Neuronal stem cell (in vitro differentiated cells): ENCODE measurements around the gene ETFB.
A peak's percentile ranks its signal among the peaks of the same experiment; 100 is the strongest.

Experiments used
- DNase-seq: peaks from one replicate; pipeline ENCODE4 v3.0.0-alpha.2; 2013; ENCODE audit warnings: low spot score
- H2AFZ ChIP-seq: one replicate; pipeline ENCODE4 v1.6.1; 2013; ENCODE audit warnings: mild to moderate bottlenecking, low read length, inconsistent platforms
- H2AK5ac ChIP-seq: 2 replicates; pipeline ENCODE4 v1.6.1; 2013; ENCODE audit warnings: low read depth, mild to moderate bottlenecking, inconsistent platforms, low read length, moderate library complexity, mixed read lengths
- H2BK120ac ChIP-seq: 2 replicates; pipeline ENCODE4 v1.6.1; 2013; ENCODE audit warnings: low read depth, mild to moderate bottlenecking, inconsistent platforms, low read length, moderate library complexity, mixed read lengths
- H2BK12ac ChIP-seq: one replicate; pipeline ENCODE4 v1.6.1; 2013; ENCODE audit warnings: low read length, inconsistent platforms
- H2BK15ac ChIP-seq: 2 replicates; pipeline ENCODE4 v1.6.1; 2013; ENCODE audit warnings: mild to moderate bottlenecking, low read length, inconsistent platforms, mixed read lengths
- H2BK5ac ChIP-seq: one replicate; pipeline ENCODE4 v1.6.1; 2013; ENCODE audit warnings: inconsistent platforms, mild to moderate bottlenecking, low read length, moderate library complexity
- H3K14ac ChIP-seq: one replicate; pipeline ENCODE4 v1.6.1; 2013; ENCODE audit warnings: low read length, inconsistent platforms
- H3K18ac ChIP-seq: 2 replicates; pipeline ENCODE4 v1.6.1; 2013; ENCODE audit warnings: low read length, inconsistent platforms
- H3K23ac ChIP-seq: 2 replicates; pipeline ENCODE4 v1.6.1; 2013; ENCODE audit warnings: low read depth, mild to moderate bottlenecking, mixed read lengths, low read length, inconsistent platforms; ENCODE audit not compliant: poor library complexity
- H3K27ac ChIP-seq: replicated peaks from 3 replicates; pipeline ENCODE4 v1.5.1; 2013; ENCODE audit warnings: low read length, inconsistent platforms
- H3K27me3 ChIP-seq, 3 experiments: 2 replicates each; pipeline ENCODE4 v1.6.1; 2013; ENCODE audit warnings: low read length in 3 of 3, mild to moderate bottlenecking in 2 of 3, inconsistent platforms in 1 of 3, low read depth in 1 of 3, mixed read lengths in 1 of 3, moderate library complexity in 1 of 3; ENCODE audit not compliant: control insufficient read depth in 3 of 3, insufficient read depth in 3 of 3
- H3K36me3 ChIP-seq, 2 donors: replicated peaks in 1 of 2; 2 replicates each; pipeline ENCODE4 v1.6.1; 2013; ENCODE audit warnings: low read length in 2 of 2; ENCODE audit not compliant: control insufficient read depth in 2 of 2, insufficient read depth in 2 of 2
- H3K4ac ChIP-seq: 2 replicates; pipeline ENCODE4 v1.6.1; 2013; ENCODE audit warnings: inconsistent platforms, mild to moderate bottlenecking, low read length, moderate library complexity
- H3K4me1 ChIP-seq, 2 donors: 1 replicate in 1 of 2; 2 replicates in 1 of 2; pipeline ENCODE4 v1.6.1; 2013; ENCODE audit warnings: low read length in 2 of 2, low read depth in 1 of 2; ENCODE audit not compliant: control insufficient read depth in 2 of 2, insufficient read depth in 1 of 2
- H3K4me2 ChIP-seq: one replicate; pipeline ENCODE4 v1.6.1; 2013; ENCODE audit warnings: mild to moderate bottlenecking, low read length, inconsistent platforms; ENCODE audit not compliant: insufficient read depth, poor library complexity, severe bottlenecking
- H3K4me3 ChIP-seq, 2 donors: 2 replicates each; pipeline ENCODE4 v1.5.1; 2013; ENCODE audit warnings: low read length in 2 of 2, mild to moderate bottlenecking in 2 of 2, inconsistent platforms in 1 of 2, moderate library complexity in 1 of 2
- H3K79me1 ChIP-seq: one replicate; pipeline ENCODE4 v1.6.1; 2013; ENCODE audit warnings: low read depth, mild to moderate bottlenecking, inconsistent platforms, low read length, moderate library complexity
- H3K9ac ChIP-seq: one replicate; pipeline ENCODE4 v1.6.1; 2013; ENCODE audit warnings: mild to moderate bottlenecking, low read depth, low read length, inconsistent platforms; ENCODE audit not compliant: poor library complexity
- H3K9me3 ChIP-seq, 2 donors: replicated peaks in 1 of 2; 2 replicates each; pipeline versions ENCODE3 to v1.6.1; 2013; ENCODE audit warnings: low read length in 2 of 2, mild to moderate bottlenecking in 2 of 2, inconsistent platforms in 1 of 2, low read depth in 1 of 2, mixed read lengths in 1 of 2, moderate library complexity in 1 of 2; ENCODE audit not compliant: control insufficient read depth in 2 of 2, insufficient read depth in 1 of 2
- H4K8ac ChIP-seq: one replicate; pipeline ENCODE4 v1.6.1; 2013; ENCODE audit warnings: low read depth, mild to moderate bottlenecking, inconsistent platforms, low read length, moderate library complexity
- H4K91ac ChIP-seq: one replicate; pipeline ENCODE4 v1.6.1; 2013; ENCODE audit warnings: low read length, low read depth, mild to moderate bottlenecking, inconsistent platforms; ENCODE audit not compliant: poor library complexity
- WGBS, 2 donors: extraction: QIAGEN DNeasy Blood & Tissue Kit; methylation state at CpG; one replicate each; pipeline ENCODE4 v1.1.7; 2013; ENCODE audit warnings: missing lambda C conversion rate in 2 of 2, mixed read lengths in 1 of 2; ENCODE audit not compliant: insufficient read length in 2 of 2, insufficient replicate concordance in 1 of 2; ENCODE audit errors: extremely low coverage in 2 of 2; 5-methylcytosine and 5-hydroxymethylcytosine counted together

ETFB gene

DNA sequence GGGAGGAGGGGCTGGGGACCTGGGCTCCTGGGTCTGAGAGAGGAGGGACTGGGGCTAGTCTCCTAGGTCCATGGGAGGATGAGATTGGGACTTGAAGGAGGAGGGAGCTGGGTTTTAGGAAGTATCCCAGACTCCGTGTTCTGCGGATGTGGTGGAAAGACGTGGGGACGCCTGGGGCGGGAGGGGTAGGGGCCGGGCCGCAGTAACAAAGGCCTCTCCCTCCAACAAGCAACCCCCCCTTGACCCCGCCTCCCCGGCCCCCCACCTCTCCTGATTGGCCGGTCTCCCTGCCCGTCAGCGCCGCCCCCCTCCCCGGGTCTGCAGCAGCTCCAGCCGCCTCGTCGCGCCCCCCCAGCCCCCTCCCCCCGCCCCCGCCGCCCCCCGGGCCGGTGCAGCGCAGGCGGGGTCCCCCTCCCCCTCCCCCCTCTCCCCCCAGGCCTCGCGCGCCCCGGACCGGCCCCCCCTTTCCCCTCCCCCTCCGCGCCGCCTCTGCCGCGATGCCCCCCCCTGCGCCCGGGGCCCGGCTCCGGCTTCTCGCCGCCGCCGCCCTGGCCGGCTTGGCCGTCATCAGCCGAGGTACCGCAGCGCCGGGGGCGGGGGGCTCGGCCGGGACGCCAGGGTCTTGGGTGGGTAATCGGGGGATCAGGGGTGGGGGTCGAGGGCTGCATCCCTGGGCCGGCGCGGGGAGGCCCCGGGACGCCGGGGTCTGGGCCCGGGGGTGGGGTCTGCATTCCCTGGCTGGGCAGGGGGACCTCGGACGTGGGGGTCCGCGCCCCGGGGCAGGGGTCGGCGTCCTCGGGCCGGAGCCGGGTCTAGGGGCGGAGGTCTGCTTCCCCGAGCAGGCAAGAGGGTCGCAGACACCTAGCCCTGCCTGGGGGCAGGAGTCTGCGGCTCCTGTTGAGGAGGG lies 54.6 kb downstream of the ETFB start, which contains the start of gene IGLON5:
Gene IGLON5 (plus strand): TSS at position 294 of the 907 bp plus-strand sequence. CDS start 204 bp downstream, at position 498.
- Histone ChIP-seq H2BK120ac (no peak within 1 kb of the TSS), H3K4me1 (peaks cover 0 to 6% of the 10 kb centered on the region in 2 donors), H3K27ac (no peak within 1 kb of the TSS), H2AK5ac (no peak within 1 kb of the TSS), H4K91ac (no peak within 1 kb of the TSS), H3K23ac (no peak within 1 kb of the TSS), H3K27me3 (peaks cover 0 to 16% (median 0%) of the 10 kb centered on the region in 3 experiments), H3K36me3 (no peaks in the 10 kb centered on the region), H2AFZ (peak within 1 kb of the TSS; percentile 75), H3K4me2 (peak within 1 kb of the TSS; percentile 90), H4K8ac (no peak within 1 kb of the TSS), H2BK12ac (no peak within 1 kb of the TSS), H3K4ac (no peak within 1 kb of the TSS), H3K9ac (peak within 1 kb of the TSS; percentile 80), H3K79me1 (no peaks in the 10 kb centered on the region), H3K18ac (peak within 1 kb of the TSS; percentile 91), H2BK5ac (no peak within 1 kb of the TSS), H3K4me3 (peak within 1 kb of the TSS; percentile 26 to 85), H3K9me3 (peaks cover 0 to 9% of the 10 kb centered on the region in 2 donors), H2BK15ac (no peak within 1 kb of the TSS), H3K14ac (no peak within 1 kb of the TSS)
- DNase-seq, result peak; percentile 31
- no CpG with 5 or more reads among the region's 76 CpGs for WGBS, 2 donors

DNA sequence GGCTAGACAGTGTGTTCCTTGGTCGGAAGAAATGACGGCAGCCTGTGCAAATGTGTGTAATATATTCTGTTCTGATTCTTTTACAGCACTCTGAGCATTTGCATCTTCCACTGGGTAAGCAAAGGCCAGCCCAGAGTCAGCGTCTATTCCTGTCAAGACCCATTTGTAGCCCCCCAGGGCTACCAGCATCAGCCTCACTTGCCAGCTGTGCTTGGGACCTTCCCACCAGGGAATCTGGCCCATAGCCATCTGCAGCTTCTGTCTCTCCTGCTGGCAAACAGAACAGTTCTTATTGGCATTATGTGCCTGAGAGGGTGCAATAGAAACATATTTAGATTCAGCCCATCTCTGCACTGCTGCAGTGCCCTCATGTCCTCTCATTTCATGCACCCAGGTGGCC lies 60.7 kb downstream of the ETFB start:
- no peak overlapping the region for H3K9ac ChIP-seq
- no peaks in the 10 kb centered on the region for H3K4me1 ChIP-seq
- peaks cover 2 to 3% of the 10 kb centered on the region in 2 donors for H3K9me3 ChIP-seq
- no peak overlapping the region for H3K4me2 ChIP-seq
- no peak overlapping the region for H3K4ac ChIP-seq
- no peak overlapping the region for H2AK5ac ChIP-seq
- H3K4me3 ChIP-seq, result no peak overlapping the region
- H2BK15ac ChIP-seq, result no peak overlapping the region
- no CpG with 5 or more reads among the region's 3 CpGs for WGBS, 2 donors
- no peak overlapping the region for H4K91ac ChIP-seq
- no peak overlapping the region for H3K23ac ChIP-seq
- H3K36me3 ChIP-seq, result no peaks in the 10 kb centered on the region
- no peak overlapping the region for H4K8ac ChIP-seq
- H3K14ac ChIP-seq, result no peak overlapping the region
- H3K79me1 ChIP-seq, result no peaks in the 10 kb centered on the region
- no peak overlapping the region for H2AFZ ChIP-seq
- H3K27ac ChIP-seq, result no peak overlapping the region
- no peak overlapping the region for H2BK5ac ChIP-seq
- no peak overlapping the region for H2BK120ac ChIP-seq
- H3K18ac ChIP-seq, result no peak overlapping the region
- H3K27me3 ChIP-seq, result peaks cover 0 to 3% (median 0%) of the 10 kb centered on the region in 3 experiments
- no peak for DNase-seq
- H2BK12ac ChIP-seq, result no peak overlapping the region

DNA sequence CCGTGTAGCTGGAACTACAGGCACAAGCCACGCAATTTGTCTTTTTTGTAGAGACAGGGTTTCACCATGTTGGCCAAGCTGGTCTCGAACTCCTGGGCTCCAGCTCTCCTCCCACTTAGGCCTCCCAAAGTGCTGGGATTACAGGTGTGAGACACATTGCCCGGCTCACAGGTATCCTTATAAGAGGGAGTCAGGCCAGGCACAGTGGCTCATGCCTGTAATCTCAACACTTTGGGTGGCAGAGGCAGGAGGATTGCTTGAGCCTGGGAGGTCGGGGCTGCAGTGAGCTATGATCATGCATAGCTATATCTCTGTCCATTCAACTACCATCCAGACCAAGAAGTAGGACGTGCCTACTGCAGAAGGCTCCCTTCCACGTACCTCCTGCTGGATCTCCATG lies 64.9 kb downstream of the ETFB start:
- DNase-seq, result no peak
- Histone ChIP-seq H2AFZ (no peak overlapping the region), H3K27me3 (peaks cover 0 to 4% (median 0%) of the 10 kb centered on the region in 3 experiments), H3K4me1 (peaks cover 0 to under 1% of the 10 kb centered on the region in 2 donors), H3K14ac (no peak overlapping the region), H3K27ac (no peak overlapping the region), H4K8ac (no peak overlapping the region), H2BK120ac (no peak overlapping the region), H3K9ac (no peak overlapping the region), H3K4me3 (no peak overlapping the region), H2BK12ac (no peak overlapping the region), H2BK15ac (no peak overlapping the region), H3K79me1 (no peaks in the 10 kb centered on the region), H3K4ac (no peak overlapping the region), H3K4me2 (no peak overlapping the region), H2BK5ac (no peak overlapping the region), H2AK5ac (no peak overlapping the region), H4K91ac (no peak overlapping the region), H3K9me3 (peaks cover 0 to 2% of the 10 kb centered on the region in 2 donors), H3K23ac (no peak overlapping the region), H3K36me3 (no peaks in the 10 kb centered on the region), H3K18ac (no peak overlapping the region)
- WGBS, 2 donors, result no CpG with 5 or more reads among the region's 7 CpGs

DNA sequence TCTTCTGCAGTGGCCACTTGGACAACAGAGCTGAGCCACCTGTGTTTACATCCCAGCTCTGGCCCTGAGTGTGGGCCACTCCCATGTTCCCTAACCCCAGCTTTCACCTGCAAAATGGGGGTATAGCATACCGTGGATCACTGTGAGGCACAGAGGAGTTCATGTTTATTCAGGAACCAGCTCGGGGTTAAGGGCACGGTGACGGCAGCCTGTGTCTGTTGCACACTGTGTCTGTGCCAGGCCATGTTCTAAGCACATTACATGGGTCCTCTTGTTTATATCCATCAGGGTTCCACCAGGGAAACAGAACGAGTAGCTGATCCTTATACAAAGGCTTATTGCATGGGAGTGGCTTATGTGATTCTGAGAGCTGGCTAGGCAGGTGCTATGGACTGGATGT lies 68.8 kb downstream of the ETFB start:
- Histone ChIP-seq H3K27ac (no peak overlapping the region), H2BK12ac (no peak overlapping the region), H4K8ac (no peak overlapping the region), H2BK120ac (no peak overlapping the region), H3K23ac (no peak overlapping the region), H3K27me3 (peaks cover 0 to 4% (median 0%) of the 10 kb centered on the region in 3 experiments), H3K9me3 (no peaks in the 10 kb centered on the region), H3K4me2 (no peak overlapping the region), H3K79me1 (no peaks in the 10 kb centered on the region), H2AFZ (no peak overlapping the region), H2AK5ac (no peak overlapping the region), H2BK15ac (no peak overlapping the region), H3K14ac (no peak overlapping the region), H4K91ac (no peak overlapping the region), H3K36me3 (no peaks in the 10 kb centered on the region), H3K18ac (no peak overlapping the region), H3K4me3 (no peak overlapping the region), H3K4me1 (peaks cover 14 to 18% of the 10 kb centered on the region in 2 donors), H2BK5ac (no peak overlapping the region), H3K4ac (no peak overlapping the region), H3K9ac (no peak overlapping the region)
- no CpG with 5 or more reads among the region's 5 CpGs for WGBS, 2 donors
- DNase-seq, result no peak
